ENCODE data around the gene RCOR3.
"Not testable (repeated sequence)": the region's sequence is repeated elsewhere in the genome, so short reads cannot be mapped to it uniquely, and the experiment has no call there.

RCOR3 gene

DNA sequence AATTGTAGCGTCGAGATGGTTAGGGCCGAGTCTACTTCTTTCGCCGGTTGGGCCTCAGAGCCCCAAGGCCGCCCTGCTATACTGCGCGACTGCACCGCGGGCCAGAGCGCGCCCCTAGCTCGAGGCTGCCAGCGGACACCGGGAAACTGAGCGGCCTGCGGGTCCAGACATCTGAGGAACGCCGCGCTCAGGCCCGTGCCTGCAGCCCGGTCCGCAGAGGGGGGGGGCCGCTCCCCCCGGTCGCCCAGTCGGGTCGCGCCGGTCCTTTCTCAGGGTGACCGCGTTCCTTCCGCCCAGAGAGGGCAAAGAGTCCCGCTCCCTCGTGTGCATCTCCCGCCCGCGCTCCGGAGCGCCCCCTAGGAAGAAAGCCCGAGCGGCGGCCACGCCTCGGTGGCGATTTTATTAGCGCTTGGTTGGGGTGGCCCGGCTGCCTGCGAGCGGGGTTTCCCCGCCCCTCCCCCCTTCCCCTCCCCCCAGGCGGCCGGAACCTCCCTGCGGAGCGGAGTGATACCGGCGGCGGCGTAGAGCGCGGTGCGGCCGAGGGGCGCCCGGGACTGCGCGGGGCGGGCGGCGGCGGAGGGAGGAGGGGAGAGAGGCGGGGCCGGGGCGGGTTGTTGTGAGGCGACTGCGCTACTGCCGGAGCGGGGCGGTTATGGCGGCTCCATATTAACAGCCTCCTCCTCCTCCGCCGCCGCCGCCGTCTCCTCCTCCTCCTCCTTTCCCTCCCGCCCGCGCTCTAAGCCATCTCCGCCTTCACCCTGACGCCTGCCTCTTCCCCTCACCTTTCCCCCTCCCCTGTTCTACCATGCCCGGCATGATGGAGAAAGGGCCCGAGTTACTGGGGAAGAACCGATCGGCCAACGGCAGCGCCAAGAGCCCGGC is at the start of gene RCOR3:
RCOR3 (plus strand) TSS at position 611 of the 882 bp plus-strand sequence; CDS start at position 806, 195 bp downstream.
- DNase-seq, result peak; percentile 90 to 98 (median 96)

DNA sequence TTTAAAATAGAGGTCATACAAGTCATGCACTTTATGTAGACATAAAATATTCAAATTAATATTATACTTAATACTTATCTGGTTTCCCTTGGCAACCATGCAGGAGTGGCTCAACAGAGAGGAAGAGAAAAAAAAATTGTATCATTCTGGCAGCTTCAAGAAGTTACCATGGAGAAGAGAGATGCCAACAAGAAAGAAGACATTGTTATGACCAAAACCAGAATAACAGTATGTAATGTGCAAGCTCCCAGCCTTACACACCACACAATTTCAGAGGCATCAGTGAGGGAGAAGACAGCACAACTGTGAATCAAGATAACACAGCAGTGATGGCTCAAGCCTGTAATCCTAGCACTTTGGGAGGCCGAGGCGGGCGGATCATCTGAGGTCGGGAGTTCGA is 49.1 kb upstream of the RCOR3 start:
- DNase-seq, result no peak

DNA sequence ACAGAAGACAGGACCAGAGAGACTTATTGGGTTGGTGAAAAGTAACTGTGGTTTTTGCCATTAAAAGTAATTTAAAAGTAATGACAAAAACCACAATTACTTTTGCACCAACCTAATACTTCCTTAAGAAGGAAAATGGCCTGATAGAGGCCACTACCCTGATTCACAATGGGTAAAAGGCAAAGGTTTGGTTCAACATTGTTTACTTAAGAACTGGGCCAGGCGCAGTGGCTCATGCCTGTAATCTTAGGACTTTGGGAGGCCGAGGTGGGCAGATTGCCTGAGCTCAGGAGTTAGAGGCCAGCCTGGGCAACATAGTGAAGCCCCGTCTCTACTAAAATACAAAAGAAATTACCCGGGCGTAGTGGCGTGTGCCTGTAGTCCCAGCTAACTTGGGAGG is 48.2 kb upstream of the RCOR3 start:
- no peak for DNase-seq

DNA sequence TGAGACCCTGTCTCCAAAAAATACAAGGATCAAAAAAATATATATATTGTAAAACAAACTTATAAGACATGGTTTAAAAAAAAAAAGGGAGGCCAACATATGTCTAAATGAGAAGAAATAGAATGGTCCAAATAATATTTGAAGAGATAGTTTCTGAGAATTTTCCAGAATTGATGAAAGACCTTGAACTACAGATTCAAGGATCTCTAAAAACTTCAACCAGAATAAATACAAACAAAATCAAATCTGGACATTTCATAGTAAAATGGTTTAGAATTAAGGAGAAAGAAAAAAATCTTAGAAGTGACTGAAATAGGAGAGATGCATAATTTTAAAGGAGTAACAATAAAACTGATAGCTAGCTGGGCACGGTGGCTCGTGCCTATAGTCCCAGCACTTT is 45.5 kb upstream of the RCOR3 start:
- DNase-seq, result no peak

DNA sequence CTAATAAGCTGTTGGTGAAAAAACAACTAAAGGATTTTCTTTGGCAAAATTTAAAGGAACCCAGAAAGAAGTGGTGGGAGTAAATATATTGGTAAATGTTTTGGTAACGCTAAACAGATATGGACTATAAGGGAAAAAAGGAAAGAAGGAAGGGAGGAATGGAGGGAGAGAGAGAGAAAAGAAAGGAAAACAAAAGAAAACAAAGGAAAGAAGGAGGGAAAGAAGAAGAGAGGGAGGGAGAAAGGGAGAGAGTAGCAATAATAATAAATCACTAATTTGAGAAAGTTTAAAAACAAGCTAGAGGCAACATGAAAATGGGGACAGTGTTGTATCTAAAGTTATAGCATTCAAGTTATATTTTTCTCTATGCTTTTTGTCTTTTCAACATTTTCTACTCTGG is 43.6 kb upstream of the RCOR3 start:
- no peak for DNase-seq

GRCh38 chr1:211217392-211217791 is 41.8 kb upstream of the RCOR3 start:
- no peak for DNase-seq

GRCh38 chr1:211222469-211223234 is 36.5 kb upstream of the RCOR3 start:
- DNase-seq, result not testable (repeated sequence)

DNA sequence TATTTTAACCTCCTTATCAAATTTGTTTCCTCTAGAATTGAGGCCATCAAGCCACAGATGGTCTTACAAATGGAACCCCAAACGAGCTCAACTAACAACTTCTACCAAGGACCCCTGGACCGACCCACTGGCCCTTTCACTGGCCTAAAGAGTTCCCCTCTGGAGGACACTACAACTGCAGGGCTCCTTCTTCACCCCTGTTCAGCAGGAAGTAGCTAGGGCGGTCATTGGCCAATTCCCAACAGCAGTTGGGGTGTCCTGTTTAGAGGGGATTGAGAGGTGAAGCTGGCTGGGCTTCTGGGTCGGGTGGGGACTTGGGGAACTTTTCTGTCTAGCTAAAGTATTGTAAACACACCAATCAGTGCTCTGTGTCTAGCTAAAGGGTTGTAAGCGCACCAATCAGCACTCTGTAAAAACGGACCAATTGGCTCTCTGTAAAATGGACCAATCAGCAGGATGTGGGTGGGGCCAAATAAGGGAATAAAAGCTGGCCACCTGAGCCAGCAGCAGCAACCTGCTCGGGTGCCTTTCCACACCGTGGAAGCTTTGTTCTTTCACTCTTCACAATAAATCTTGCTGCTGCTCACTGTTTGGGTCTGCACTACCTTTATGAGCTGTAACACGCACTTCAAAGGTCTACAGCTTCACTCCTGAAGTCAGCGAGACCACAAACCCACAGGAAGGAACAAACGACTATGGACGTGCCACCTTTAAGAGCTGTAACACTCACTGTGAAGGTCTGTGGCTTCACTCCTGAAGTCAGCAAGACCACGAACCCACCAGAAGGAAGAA is 30.4 kb upstream of the RCOR3 start:
- not testable (repeated sequence) for DNase-seq

- DNase-seq, result no peak
These were observed 29.8 kb upstream of the RCOR3 start for GRCh38 chr1:211229365-211229759.

DNA sequence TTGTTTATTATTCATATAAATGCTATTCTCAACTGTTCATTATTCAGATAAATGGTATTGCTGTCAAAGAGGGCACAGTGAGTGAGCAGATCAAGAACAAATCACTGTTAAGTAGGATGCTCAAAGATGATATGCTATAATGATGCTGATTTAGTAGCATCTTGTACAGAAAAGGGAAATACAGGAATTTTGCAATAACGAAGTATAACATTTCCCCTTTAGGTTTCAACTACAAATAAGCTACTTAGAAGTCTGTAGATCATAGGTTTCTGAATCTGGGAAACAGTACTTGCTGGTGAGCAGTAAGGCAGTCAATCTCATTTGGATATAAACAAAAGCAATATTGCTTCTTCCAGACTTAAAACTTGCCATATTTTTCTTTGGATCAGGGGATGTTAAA is 27.3 kb upstream of the RCOR3 start:
- DNase-seq, result peak; percentile 13 to 57 (median 56)

GRCh38 chr1:211236633-211237320 is 22.4 kb upstream of the RCOR3 start:
- no peak for DNase-seq

GRCh38 chr1:211237579-211237978 is 21.6 kb upstream of the RCOR3 start:
- no peak for DNase-seq

GRCh38 chr1:211240567-211240966 is 18.6 kb upstream of the RCOR3 start:
- DNase-seq, result not testable (repeated sequence)

GRCh38 chr1:211241071-211241470 is 18.1 kb upstream of the RCOR3 start:
- DNase-seq, result no peak

DNA sequence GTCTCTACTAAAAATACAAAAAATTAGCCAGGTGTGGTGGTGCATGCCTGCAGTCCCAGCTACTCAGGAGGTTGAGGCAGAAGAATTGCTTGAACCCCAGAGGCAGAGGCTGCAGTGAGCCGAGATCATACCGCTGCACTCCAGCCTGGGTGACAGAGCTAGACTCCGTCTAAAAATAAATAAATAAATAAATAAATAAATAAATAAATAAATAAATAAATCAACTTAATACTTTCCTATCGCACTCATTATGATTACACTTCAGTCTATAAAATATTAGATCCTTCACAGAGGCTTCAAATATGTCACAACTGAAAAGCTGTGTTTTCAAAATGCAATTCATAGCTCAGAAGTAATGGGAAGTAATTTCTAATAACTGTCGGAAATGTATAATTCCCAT is 15.5 kb upstream of the RCOR3 start:
- not testable (repeated sequence) for DNase-seq

GRCh38 chr1:211246583-211246982 is 12.6 kb upstream of the RCOR3 start:
- not testable (repeated sequence) for DNase-seq

DNA sequence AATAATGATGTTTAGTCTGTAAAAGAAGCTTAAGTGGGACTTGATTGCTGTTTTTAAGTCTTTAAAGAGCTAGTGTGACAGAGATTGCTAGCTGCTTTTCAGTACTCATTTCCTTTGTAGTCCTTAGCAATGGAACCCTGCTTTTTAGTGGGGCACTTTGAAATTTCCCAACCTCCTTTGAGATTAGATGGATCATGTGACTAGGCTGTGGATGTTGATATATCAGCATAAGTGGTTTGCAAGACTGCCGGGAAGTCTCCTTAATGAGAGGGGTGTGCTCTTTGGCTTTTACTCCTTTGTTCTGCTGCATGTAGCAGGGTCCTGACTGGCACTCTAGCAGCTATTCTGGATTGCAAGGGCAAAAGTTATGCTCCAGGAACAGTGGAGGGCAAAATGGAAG is 11.2 kb upstream of the RCOR3 start:
- no peak for DNase-seq

GRCh38 chr1:211249611-211250010 is 9.6 kb upstream of the RCOR3 start:
- not testable (repeated sequence) for DNase-seq

GRCh38 chr1:211257826-211258225 is 1.3 kb upstream of the RCOR3 start:
- no peak for DNase-seq

GRCh38 chr1:211258310-211258755 is 833 bp upstream of the RCOR3 start:
- DNase-seq, result peak; percentile 54 to 70 (median 54)

DNA sequence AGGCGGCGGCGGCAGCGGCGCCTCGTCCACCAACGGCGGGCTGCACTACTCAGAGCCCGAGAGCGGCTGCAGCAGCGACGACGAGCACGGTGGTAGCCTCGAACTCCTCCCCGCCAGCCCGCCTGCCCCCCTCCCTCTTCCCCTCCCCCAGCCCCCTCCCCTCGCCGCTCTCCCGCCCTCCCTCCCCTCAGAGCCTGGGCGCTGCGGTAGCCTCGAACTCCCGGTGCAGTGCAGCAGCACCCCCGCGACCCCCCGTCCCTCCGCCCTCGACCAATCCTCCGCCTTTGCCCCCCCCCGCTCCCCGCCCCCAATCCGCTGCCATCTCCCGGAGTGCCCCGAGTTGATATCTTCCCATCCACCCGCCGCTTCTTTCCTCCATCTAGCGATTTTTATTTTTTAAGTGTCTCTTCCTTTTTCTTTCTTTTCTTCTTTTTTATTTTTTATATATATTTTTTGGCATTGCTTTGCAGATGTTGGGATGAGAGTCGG is 516 bp downstream of the RCOR3 start:
- no peak for DNase-seq
